WERI-Rb-1 (cell line): ENCODE measurements around the gene ZBTB20.

Experiments used
- DNase-seq: peaks from one replicate; pipeline ENCODE4 v3.0.0-alpha.2; 2020
- H3K27ac ChIP-seq: fragments of 250-450 bp; sonication (Bioruptor Pico); 2 replicates; pipeline ENCODE4 v1.5.1; 2020; ENCODE audit warnings: mild to moderate bottlenecking, moderate library complexity
- H3K27me3 ChIP-seq: fragments of 250-450 bp; sonication (Bioruptor Pico); 2 replicates; pipeline ENCODE4 v1.5.1; 2021; ENCODE audit warnings: mild to moderate bottlenecking, low read depth, moderate library complexity; ENCODE audit not compliant: insufficient read depth, severe bottlenecking
- H3K36me3 ChIP-seq: fragments of 250-450 bp; sonication (Bioruptor Pico); 2 replicates; pipeline ENCODE4 v1.5.1; 2020; ENCODE audit warnings: mild to moderate bottlenecking, moderate library complexity
- H3K4me3 ChIP-seq: 2 replicates; pipeline ENCODE4 v1.5.1; 2011; ENCODE audit warnings: low read depth, mild to moderate bottlenecking, control low read depth, low read length
- H3K9me3 ChIP-seq: fragments of 250-450 bp; sonication (Bioruptor Pico); 2 replicates; pipeline ENCODE4 v1.5.1; 2021; ENCODE audit warnings: mild to moderate bottlenecking, moderate library complexity; ENCODE audit not compliant: severe bottlenecking
- CTCF ChIP-seq: IDR thresholded peaks from 2 replicates; pipeline ENCODE4 v1.5.1; 2011; ENCODE audit warnings: low read depth, mild to moderate bottlenecking, control low read depth, inconsistent platforms, low read length

The ZBTB20 gene

GRCh38 chr3:114846779-114847178 lies 300.3 kb downstream of the ZBTB20 start:
- Histone ChIP-seq H3K27me3 (no peaks in the 10 kb centered on the region), H3K27ac (no peak overlapping the region), H3K9me3 (no peaks in the 10 kb centered on the region), H3K36me3 (no peaks in the 10 kb centered on the region), H3K4me3 (no peak overlapping the region)
- TF ChIP-seq CTCF = no peak
- DNase-seq = no peak

- TF ChIP-seq CTCF = no peak
- Histone ChIP-seq H3K27ac (no peak overlapping the region), H3K27me3 (no peaks in the 10 kb centered on the region), H3K9me3 (no peaks in the 10 kb centered on the region), H3K4me3 (no peak overlapping the region), H3K36me3 (no peaks in the 10 kb centered on the region)
- no peak for DNase-seq
These were observed 300.8 kb downstream of the ZBTB20 start for GRCh38 chr3:114846252-114846651.

- TF ChIP-seq CTCF = no peak
- no peaks in the 10 kb centered on the region for H3K36me3 ChIP-seq
- H3K27me3 ChIP-seq = no peaks in the 10 kb centered on the region
- no peaks in the 10 kb centered on the region for H3K9me3 ChIP-seq
- no peak overlapping the region for H3K27ac ChIP-seq
- no peak for DNase-seq
- H3K4me3 ChIP-seq = no peak overlapping the region
These were observed 305.6 kb downstream of the ZBTB20 start for GRCh38 chr3:114841515-114841914.

GRCh38 chr3:114839476-114839875 lies 307.6 kb downstream of the ZBTB20 start:
- no peaks in the 10 kb centered on the region for H3K9me3 ChIP-seq
- no peak for DNase-seq
- no peak overlapping the region for H3K4me3 ChIP-seq
- H3K27ac ChIP-seq = no peak overlapping the region
- H3K36me3 ChIP-seq = no peaks in the 10 kb centered on the region
- H3K27me3 ChIP-seq = no peaks in the 10 kb centered on the region
- no peak for TF ChIP-seq CTCF

GRCh38 chr3:114838025-114838424 lies 309.1 kb downstream of the ZBTB20 start:
- TF ChIP-seq CTCF = no peak
- no peak for DNase-seq
- Histone ChIP-seq H3K9me3 (no peaks in the 10 kb centered on the region), H3K27ac (no peak overlapping the region), H3K27me3 (no peaks in the 10 kb centered on the region), H3K36me3 (no peaks in the 10 kb centered on the region), H3K4me3 (no peak overlapping the region)

- TF ChIP-seq CTCF = no peak
- Histone ChIP-seq H3K36me3 (no peaks in the 10 kb centered on the region), H3K27ac (no peak overlapping the region), H3K27me3 (peaks cover 4% of the 10 kb centered on the region), H3K9me3 (no peaks in the 10 kb centered on the region), H3K4me3 (no peak overlapping the region)
- DNase-seq = no peak
These were observed 312.7 kb downstream of the ZBTB20 start for GRCh38 chr3:114834175-114834940.
